ENCODE results near the gene OR1A1.

The OR1A1 gene, protein sequence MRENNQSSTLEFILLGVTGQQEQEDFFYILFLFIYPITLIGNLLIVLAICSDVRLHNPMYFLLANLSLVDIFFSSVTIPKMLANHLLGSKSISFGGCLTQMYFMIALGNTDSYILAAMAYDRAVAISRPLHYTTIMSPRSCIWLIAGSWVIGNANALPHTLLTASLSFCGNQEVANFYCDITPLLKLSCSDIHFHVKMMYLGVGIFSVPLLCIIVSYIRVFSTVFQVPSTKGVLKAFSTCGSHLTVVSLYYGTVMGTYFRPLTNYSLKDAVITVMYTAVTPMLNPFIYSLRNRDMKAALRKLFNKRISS

DNA sequence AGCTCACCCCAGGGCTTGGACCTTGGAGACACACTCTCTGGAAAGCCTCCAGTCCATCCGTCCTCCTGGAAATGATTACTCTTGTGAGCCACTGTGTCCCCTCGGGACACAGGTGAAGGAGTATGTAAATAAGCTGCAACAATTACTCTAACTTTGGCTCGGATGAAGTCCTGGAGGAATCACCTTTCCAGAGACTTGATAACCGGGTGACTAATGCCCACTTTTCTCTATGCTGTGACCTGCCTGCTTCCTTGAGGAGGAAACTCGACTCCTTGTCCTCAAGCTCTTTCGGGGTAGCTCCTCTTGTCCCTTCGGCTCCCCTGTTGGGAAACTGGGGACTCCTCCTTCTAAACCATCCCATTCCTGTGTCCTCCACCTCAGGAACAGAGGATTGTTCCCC, at the start of gene OR1A1:
TSS of gene OR1A1 (plus strand) at position 301 of the 400 bp plus-strand sequence. CDS start 7,954 bp downstream, outside the sequence.
- no peak for TF ChIP-seq EZH2 (IDR thresholded peaks at IDR 0.05; ENCODE audit: borderline replicate concordance, low read depth, low read length, severe bottlenecking)
- TF ChIP-seq CTCF (IDR thresholded peaks at IDR 0.05; ENCODE audit: borderline replicate concordance, extremely low read depth, low read length, poor library complexity, severe bottlenecking), result no peak

GRCh38 chr17:3167574-3167973, 39.9 kb upstream of the OR1A1 start:
- no peaks in the 10 kb centered on the region for H3K36me3 ChIP-seq (ENCODE audit: insufficient read depth, low read length)
- H3K4me3 ChIP-seq (ENCODE audit: low read depth in 1 of 2, low read length in 2 of 2), result no peak overlapping the region
- no peaks in the 10 kb centered on the region for H4K20me1 ChIP-seq (ENCODE audit: insufficient read depth, low read length)
- no peak overlapping the region for H2AFZ ChIP-seq (ENCODE audit: low read depth, low read length)
- no peaks in the 10 kb centered on the region for H3K4me1 ChIP-seq (ENCODE audit: insufficient read depth, low read length)
- ATAC-seq (ENCODE audit: insufficient read depth, low read depth) (no peak), DNase-seq (no peak)
- no peaks in the 10 kb centered on the region for H3K79me2 ChIP-seq (ENCODE audit: insufficient read depth, low read length)
- H3K4me2 ChIP-seq (ENCODE audit: insufficient read depth, low read length), result no peak overlapping the region
- H3K9ac ChIP-seq (ENCODE audit: low read depth, low read length), result no peak overlapping the region
- H3K27ac ChIP-seq (ENCODE audit: low read length), result no peak overlapping the region
- TF ChIP-seq EZH2 (IDR thresholded peaks at IDR 0.05; ENCODE audit: borderline replicate concordance, low read depth, low read length, severe bottlenecking), result no peak
- no peak for TF ChIP-seq CTCF (IDR thresholded peaks at IDR 0.05; ENCODE audit: borderline replicate concordance, extremely low read depth, low read length, poor library complexity, severe bottlenecking)
- H3K9me3 ChIP-seq (ENCODE audit: insufficient read depth, low read length, severe bottlenecking), result peaks cover 3% of the 10 kb centered on the region
- H3K27me3 ChIP-seq (ENCODE audit: insufficient read depth, low read length, poor library complexity), result no peaks in the 10 kb centered on the region

More for the DNA sequence above, at the start of gene OR1A1:
- no peaks in the 10 kb centered on the region for H4K20me1 ChIP-seq (ENCODE audit: insufficient read depth, low read length)
- H2AFZ ChIP-seq (ENCODE audit: low read depth, low read length), result no peak within 1 kb of the TSS
- H3K4me3 ChIP-seq (ENCODE audit: low read depth in 1 of 2, low read length in 2 of 2), result no peak within 1 kb of the TSS
- no peaks in the 10 kb centered on the region for H3K36me3 ChIP-seq (ENCODE audit: insufficient read depth, low read length)
- peaks cover 2% of the 10 kb centered on the region for H3K27me3 ChIP-seq (ENCODE audit: insufficient read depth, low read length, poor library complexity)
- H3K9me3 ChIP-seq (ENCODE audit: insufficient read depth, low read length, severe bottlenecking), result no peaks in the 10 kb centered on the region
- no peak within 1 kb of the TSS for H3K4me2 ChIP-seq (ENCODE audit: insufficient read depth, low read length)
- H3K27ac ChIP-seq (ENCODE audit: low read length), result no peak within 1 kb of the TSS
- no peaks in the 10 kb centered on the region for H3K79me2 ChIP-seq (ENCODE audit: insufficient read depth, low read length)
- H3K4me1 ChIP-seq (ENCODE audit: insufficient read depth, low read length), result no peaks in the 10 kb centered on the region
- DNase-seq (no peak), ATAC-seq (ENCODE audit: insufficient read depth, low read depth) (no peak)
- H3K9ac ChIP-seq (ENCODE audit: low read depth, low read length), result no peak within 1 kb of the TSS

GRCh38 chr17:3189961-3190360, 17.5 kb upstream of the OR1A1 start:
- no peak overlapping the region for H3K4me3 ChIP-seq (ENCODE audit: low read depth in 1 of 2, low read length in 2 of 2)
- H3K4me1 ChIP-seq (ENCODE audit: insufficient read depth, low read length), result no peaks in the 10 kb centered on the region
- no peak overlapping the region for H3K27ac ChIP-seq (ENCODE audit: low read length)
- no peak overlapping the region for H3K4me2 ChIP-seq (ENCODE audit: insufficient read depth, low read length)
- H4K20me1 ChIP-seq (ENCODE audit: insufficient read depth, low read length), result no peaks in the 10 kb centered on the region; the same call in 1 of the 2 replicates
- no peak for ATAC-seq (ENCODE audit: insufficient read depth, low read depth)
- peaks cover 9% of the 10 kb centered on the region for H3K27me3 ChIP-seq (ENCODE audit: insufficient read depth, low read length, poor library complexity)
- TF ChIP-seq EZH2 (IDR thresholded peaks at IDR 0.05; ENCODE audit: borderline replicate concordance, low read depth, low read length, severe bottlenecking) (no peak), CTCF (IDR thresholded peaks at IDR 0.05; ENCODE audit: borderline replicate concordance, extremely low read depth, low read length, poor library complexity, severe bottlenecking) (no peak)
- H3K79me2 ChIP-seq (ENCODE audit: insufficient read depth, low read length), result no peaks in the 10 kb centered on the region
- H3K9me3 ChIP-seq (ENCODE audit: insufficient read depth, low read length, severe bottlenecking), result no peaks in the 10 kb centered on the region
- H3K36me3 ChIP-seq (ENCODE audit: insufficient read depth, low read length), result no peaks in the 10 kb centered on the region
- DNase-seq, result peak; percentile 20
- H2AFZ ChIP-seq (ENCODE audit: low read depth, low read length), result no peak overlapping the region
- H3K9ac ChIP-seq (ENCODE audit: low read depth, low read length), result no peak overlapping the region
